Measurements from ENCODE around the gene MGA.

Gene MGA

DNA sequence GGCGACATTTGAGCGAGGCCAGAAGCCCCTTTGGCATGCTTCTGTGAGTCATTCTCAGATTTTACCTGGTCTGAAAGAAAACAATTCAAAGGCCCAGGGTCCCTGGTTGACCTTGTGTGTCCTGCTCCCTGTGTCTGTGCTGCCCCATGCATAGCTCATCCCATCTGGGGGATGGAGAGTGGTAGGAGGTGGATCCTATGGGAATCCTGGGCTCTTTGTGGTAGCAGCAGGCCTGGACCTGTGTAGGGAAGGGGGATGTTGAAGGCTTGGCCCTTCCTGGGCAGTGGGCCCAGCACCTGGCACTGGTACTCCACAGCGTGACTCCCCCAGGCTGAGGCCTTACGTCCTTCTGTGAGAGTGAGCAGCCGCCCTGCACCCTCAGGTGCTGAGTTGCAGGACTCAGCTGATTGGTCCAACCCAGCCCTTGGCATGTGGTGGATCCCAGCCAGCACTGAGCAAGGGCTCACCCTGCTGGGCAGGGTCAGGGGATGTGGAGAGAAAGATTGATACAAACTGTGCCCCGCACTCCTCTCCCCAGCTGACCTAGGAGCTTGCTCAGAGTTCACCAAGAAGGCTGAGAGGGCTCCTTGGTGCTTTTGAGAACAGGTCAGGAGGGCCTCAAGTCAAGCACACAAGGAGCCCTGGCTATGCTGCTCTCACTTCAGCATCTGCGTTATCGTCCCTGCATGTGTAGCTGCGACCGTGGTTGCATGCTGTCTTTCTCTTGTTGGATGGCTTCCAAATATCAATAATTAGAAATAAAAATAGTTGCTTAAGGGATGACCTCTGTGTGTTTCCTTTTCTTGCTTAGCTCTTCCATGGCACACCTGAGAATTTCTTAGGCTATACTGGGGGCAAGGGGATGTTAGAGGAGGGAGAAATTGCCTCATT is 146.3 kb downstream of the MGA start:
- DNase-seq (ENCODE audit: low spot score): no peak

DNA sequence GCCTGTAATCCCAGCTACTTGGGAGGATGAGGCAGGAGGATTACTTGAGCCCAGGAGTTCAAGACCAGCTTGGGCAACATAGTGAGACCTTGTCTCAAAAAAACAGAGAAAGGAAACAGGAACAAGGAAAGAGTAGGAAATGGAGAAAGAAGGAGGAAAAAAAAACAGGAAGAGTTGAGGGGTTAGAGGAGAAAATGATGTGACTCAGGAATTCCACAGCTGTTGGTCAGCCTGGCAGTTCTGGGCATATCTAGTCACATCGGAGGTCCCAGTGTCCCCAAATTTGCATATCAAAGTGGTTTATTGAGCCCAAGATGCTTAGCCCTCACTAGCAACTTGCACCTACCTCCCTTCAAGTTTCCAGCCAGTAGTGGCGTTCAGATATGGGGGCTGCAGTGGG is 148.9 kb downstream of the MGA start:
- no peak for DNase-seq (ENCODE audit: low spot score)

DNA sequence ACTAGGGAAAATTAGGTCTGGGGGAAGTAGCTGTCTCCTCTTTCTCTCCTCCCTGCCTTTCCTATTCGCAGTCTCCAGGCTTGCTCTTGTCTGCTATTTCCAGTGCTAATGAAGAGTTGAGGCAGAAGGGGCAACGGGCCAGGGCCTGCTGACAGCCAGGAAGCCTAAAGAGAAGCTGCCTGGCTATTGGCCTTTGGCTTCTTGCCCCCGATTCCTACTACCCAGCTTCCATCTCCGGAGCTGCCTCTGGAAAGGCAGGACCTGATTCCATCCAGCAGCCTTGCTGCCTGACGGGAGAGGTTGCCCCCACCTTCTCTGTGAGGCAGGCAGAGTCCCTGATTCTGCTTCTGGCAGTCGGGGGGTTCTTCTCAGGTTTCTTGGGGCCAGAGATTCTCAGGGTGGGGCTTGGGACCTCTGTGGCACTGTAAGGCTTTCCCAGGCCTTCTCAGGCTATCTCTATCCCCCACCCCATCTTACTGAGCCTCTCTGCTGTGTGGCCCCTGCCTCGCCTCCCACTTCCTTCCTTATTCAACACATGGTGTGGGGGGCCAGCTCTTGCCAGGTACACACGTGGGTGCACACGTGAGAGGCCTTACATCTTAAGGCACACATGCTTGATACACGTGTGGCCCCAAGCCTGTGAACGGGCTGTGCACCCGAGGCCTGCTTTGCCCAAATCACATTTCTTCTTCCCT is 149.5 kb downstream of the MGA start:
- DNase-seq (ENCODE audit: low spot score): no peak

DNA sequence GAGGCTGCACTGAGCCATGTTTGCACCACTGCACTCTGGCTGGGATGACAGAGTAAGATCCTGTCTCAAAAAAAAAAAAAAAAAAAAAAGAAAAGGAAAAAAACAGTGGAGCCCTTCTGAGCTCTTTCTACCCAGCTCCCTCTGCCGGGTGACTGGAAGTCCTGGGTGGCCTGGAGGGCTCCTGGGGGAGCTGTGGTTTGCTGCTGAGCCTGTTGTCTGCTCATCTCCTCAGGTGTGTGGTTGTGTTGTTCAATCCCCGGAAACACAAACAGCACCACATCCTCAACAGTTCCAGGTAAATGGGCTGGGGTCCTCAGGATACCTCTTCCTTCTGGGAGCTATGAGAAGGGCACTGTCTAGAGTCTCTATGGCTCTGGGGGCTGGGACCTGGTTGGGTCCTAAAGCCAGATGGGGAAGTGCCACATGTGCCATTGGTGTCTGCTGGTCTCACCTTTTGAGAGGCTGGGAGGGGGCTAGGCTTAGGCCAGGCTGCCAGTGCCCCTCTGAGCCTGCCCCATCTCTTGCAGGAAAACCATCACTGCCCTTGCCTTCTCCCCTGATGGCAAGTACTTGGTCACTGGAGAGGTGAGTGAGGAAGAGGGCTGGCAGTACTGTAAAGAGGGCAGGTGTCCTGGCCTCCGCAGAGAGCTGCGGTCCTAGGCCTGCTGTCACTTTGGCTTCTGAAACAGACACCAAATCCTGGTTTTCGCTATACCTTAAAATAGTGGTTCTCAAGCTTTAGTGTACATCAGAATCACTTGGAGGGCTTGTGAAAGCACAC is 150.6 kb downstream of the MGA start:
- DNase-seq (ENCODE audit: low spot score): no peak

DNA sequence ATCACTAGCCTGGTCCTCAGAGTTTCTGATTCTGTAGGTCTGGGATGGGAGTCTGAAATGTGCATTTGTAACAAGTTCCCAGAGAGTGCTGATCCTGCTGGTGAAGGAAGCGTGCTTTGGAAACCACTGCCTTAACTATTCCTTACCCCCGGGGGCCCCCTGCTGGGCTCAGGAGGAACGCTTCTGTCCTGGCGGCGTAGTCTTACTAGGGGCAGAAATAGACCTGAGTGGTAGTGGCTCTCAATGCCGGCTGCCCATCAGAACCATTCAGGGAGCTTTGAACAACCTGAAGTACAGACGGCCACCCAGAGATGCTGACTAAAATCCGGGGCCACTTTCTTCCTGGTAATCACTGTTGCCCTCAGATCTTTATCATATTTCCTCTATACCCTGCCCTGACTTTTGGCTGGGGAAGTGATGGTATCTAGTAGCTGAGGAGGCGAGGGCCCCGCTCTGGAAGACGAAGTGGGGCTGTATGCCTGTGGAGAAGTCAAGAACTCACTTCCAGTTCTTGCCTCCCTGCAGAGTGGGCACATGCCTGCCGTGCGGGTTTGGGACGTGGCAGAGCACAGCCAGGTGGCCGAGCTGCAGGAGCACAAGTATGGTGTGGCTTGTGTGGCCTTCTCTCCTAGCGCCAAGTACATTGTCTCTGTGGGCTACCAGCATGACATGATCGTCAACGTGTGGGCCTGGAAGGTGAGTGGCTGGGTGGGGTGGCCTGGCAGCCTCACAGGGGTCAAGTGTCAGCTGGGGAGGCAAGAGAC is 151.4 kb downstream of the MGA start:
- DNase-seq (ENCODE audit: low spot score): peak; percentile 85

DNA sequence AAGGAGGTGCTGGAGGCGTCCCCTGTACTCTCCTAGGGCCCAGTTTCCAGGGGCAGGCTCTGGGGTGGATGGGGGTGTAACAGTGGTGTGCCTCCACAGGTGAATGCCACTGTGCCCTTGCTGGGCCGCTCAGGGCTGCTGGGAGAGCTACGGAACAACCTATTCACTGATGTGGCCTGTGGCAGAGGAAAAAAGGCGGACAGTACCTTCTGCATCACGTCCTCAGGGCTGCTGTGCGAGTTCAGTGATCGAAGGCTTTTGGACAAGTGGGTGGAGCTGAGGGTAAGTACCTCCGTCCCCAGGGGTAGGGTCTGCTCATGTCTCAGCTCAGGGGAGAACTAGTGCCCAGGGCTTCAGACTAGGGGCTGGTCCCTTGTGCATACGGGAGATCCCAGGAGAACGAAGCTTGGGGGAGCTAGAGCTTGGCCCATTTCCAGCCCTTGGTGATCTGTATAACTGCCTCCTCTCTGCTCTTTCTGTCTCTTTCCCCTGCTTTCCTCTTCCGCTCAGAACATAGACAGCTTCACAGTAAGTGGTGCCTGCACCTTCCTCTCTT is 152.7 kb downstream of the MGA start:
- DNase-seq (ENCODE audit: low spot score): no peak

DNA sequence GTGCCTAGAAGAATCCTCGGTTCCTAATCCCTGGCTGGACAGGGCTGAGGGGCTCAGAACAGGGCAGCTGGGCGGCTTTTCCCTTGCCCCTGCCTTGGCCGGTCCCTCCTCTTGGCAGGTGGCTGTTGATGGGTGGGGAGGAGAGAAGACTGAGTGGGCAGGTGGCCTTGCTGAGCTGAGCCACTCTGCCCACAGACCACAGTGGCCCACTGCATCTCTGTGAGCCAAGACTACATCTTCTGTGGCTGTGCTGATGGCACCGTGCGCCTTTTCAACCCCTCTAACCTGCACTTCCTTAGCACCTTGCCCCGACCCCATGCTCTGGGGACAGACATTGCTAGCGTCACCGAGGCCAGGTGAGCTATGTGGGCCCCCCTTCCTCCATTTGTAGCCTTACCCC is 153.2 kb downstream of the MGA start:
- DNase-seq (ENCODE audit: low spot score): no peak

DNA sequence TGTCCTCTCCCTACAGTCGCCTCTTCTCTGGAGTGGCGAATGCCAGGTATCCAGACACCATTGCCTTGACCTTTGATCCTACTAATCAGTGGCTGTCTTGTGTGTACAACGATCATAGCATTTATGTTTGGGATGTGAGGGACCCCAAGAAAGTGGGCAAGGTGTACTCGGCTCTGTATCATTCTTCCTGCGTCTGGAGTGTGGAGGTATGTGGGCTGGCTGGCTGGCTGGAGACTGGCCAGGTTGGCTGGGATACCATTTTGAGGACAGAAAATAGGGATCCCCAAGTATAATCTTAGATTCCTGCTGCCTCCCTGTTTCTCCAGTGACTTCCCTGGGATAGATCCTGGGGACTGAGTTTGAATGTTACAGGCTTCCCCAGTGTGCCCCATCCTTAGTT is 154.3 kb downstream of the MGA start:
- no peak for DNase-seq (ENCODE audit: low spot score)

DNA sequence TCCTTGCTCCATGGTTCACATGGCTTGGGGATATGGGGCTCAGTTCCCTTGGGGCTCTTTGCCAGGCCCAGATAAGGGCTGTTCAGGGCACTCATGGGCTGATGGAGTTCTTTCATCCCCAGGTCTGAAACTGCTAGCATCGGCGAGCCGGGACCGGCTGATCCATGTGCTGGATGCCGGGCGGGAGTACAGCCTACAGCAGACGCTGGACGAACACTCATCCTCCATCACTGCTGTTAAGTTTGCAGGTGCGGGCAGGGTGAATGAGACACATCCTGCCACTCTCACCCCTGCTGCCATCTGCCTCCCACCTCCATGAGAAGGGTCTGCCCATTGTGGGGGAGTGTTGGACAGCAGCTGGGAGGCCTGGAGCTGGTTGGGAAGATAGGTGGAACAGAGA is 156.6 kb downstream of the MGA start:
- DNase-seq (ENCODE audit: low spot score): no peak

DNA sequence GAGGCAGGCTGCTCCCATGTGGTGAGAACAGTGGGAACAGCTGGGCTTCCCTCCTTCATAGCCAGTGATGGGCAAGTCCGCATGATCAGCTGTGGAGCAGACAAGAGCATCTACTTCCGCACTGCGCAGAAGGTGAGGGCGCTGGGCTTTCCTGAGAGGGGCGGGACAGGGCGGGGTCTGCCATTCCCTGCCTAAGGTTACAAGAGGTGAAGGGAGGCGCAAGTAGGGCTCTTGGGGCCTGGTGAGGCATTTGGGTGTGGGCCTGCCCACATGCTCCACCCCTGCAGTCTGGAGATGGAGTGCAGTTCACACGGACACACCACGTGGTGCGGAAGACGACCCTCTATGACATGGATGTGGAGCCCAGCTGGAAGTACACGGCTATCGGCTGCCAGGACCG is 157.1 kb downstream of the MGA start:
- DNase-seq (ENCODE audit: low spot score): no peak

DNA sequence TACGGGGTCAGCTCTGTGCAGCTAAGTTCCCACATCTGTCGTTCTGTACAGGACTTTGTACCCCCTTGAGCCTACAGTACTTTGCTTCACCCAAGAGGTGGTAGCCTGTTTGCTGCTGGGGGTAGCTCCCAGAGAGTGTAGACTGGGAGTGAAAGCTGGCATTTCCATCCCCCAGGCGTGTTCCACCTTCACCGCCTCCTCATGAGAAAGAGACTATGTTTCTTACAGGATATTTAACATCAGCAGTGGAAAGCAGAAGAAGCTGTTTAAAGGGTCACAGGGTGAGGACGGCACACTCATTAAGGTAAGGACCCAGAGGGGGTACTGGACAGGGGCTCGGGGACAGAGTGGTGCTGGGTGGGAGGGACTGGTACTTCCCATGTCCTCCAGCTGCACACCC is 157.6 kb downstream of the MGA start:
- no peak for DNase-seq (ENCODE audit: low spot score)

DNA sequence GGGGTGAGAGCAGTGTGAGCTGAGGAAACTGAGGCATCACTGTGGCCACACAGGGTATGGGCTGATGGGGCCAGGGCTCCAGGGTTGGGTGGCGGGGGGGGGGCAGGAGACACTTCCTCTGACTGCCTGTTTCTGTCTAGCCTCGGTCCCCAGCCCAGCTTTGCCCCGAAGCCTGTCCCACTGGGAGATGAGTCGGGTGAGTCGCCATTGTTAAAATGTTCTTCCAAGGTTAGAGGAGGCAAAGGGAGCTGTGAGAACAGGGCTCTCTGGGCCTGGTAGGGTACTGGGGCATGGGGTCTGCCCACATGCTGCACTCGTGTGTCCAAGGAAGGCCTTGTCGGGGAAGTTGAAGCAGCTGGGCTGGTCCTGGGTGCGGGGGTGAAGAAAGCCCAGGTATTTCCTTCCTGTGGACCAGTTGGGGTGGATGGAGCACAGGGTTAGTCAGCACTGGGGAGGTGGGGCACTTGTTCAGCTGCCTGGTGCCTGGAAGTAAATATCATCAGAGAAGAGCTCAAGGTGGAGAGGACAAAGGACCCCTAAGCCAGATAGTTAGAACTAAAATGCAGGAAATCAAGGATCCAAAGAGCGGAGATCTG is 159.3 kb downstream of the MGA start:
- no peak for DNase-seq (ENCODE audit: low spot score)

DNA sequence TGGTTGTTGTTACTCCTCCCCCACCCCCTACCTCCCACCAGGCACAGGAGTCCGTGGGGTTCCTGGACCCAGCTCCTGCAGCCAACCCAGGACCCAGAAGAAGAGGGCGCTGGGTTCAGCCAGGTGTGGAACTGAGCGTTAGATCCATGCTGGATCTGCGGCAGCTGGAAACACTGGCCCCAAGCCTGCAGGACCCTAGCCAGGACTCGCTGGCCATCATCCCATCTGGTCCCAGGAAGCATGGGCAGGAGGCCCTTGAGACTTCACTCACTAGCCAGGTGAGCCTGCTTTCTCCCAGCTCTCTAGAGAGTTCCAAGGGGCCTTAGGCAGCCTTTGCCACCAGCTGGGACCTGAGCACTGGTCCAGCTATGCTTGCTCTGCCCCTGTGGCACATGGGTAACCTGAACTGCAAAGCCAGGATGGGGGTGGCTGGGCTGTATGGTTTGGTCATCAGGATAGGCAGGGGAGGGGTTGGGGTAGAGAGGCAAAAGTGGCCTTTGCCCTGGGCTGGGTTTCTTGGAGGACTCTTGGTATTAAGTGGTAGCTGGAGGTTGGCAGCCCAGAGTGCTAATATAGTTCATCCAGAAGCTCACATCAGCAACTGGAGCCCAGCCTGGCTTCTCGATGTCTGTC is 160.7 kb downstream of the MGA start:
- DNase-seq (ENCODE audit: low spot score): no peak

DNA sequence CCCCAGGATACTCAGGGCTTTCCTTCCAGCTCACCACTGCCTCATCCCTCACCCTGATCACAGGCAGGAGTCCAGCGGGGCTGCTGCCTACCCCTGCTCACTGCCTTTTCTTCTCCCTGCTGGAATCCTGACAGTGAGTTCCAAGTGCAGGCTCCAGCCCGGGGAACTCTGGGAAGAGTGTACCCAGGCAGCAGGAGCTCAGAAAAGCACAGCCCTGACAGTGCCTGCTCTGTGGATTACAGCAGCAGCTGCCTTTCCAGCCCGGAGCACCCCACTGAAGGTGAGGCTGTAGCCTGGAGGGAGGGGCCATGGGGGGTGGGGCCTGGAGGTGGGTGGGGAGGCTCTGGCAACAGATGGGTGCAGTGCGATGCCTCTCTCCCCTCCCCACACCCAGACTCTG is 161.6 kb downstream of the MGA start:
- DNase-seq (ENCODE audit: low spot score): no peak

DNA sequence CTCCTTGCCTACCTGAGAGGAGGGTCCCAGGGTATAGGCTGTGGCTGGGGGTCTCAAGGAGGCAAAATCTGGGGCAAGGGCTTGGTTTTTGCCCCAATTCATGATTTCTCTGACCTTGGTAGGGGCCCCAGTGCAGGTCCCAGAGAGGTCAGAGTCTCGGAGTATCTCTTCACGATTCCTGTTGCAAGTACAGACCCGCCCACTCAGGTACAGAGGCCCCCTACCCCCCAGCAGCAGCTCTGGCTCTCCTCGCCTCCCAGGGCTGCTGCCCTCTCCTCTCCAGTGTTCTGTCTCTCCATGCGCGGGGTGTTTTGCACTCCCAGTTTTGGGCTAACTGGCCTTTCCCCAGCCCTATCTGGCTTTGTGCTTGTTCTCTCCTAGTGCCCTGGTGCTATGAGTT is 162.3 kb downstream of the MGA start:
- DNase-seq (ENCODE audit: low spot score): no peak
